CD4-positive, alpha-beta T cell treated with Interleukin-10 for 1 hour (primary cell): ENCODE results near the gene HSD3B2.
"Not testable (repeated sequence)": the region's sequence is repeated elsewhere in the genome, so short reads cannot be mapped to it uniquely, and the experiment has no call there.

ENCODE experiments used
- DNase-seq: peaks from one replicate; pipeline ENCODE4 v3.0.0-alpha.2; 2020

Gene HSD3B2

DNA sequence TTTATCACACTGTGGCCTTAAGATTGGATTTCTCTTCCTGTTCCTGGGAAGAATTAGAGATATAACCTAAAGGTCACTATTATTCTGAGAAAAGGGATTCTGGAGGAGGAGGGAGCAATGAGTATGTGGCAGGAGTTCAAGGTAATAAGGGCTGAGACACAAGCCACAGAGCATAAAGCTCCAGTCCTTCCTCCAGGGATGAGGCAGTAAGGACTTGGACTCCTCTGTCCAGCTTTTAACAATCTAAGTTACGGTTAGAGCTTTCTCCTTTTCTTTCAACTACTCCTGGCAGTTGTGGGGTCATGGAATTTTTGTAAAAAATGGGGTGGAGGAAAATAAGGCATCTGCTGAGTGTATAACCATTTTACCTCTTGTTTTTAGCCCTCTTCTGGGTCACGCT is at the start of gene HSD3B2:
TSS of gene HSD3B2 (plus strand) at position 201 of the 400 bp plus-strand sequence. CDS start 270 bp downstream, outside the sequence.
- DNase-seq, result no peak

DNA sequence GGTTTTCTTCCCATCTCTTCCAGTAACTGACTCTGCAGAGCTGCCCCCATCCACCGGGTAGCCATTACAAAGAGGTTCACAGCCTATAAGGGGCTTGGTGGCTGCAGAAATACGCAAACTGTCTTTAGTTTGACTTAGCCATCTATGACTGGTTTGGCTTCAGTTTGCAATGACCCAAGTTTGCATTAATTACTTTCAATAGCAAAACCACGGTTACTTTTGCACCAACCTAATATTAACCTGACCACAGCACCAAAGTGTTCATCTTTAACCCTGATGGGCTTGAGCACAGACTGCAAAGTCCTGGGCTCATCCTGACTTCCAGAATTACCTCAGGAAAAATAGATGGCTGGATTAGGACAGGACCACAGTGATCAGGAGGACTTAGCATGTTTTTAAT is 48.5 kb upstream of the HSD3B2 start:
- DNase-seq, result no peak

DNA sequence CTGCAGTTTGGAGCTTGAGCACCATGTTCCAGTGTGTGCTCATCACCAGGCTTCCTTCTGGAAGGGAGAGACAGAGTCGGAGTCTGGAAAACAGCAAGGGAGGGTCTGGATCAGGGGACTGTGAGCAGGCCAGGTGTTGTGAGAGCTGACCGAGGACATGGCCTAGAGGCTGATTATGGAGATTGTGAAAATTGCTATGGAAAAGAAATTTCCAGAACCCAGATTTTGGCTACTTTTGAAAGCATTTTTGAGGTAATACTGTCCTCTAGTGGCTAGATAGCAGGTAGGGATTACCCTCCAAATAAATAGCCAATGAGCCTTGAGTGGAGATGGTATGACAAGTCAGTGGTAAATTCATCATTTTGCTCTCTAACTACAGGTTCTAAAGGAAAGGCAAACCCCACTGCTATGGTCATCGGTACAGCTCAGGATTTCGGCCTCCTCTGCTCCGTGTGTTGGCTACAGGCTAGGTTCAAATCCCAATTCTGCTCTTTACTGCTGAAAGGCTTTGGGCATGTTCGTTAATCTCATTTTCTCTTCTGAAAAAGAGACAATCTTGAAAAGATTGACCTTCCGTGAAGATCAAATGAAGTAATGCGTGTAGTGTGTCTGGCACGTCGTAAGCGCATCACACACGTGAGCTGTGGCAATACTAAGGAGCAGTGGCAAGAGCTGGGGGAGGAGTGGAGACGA is 47.4 kb upstream of the HSD3B2 start:
- DNase-seq, result no peak

DNA sequence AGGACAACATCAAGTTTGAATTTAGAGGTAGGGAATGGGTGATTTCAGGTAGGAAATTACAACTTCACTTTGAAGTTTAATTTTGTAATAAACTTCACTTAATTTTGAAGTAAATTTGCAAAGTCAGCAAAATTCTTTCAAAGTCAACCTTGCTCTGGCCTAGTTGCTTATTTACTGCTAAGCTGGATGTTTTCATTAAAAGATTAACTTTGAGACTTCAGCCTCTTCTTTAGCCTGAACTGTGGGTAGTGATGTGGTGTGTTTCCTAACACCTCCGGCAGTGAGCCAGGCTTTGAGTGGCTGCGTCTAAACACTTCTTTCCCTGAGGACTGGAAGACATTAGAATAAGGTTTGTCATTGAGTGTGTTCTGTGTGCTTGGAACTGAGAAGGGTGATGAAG is 46.4 kb upstream of the HSD3B2 start, which contains the start of gene HAO2:
TSS of gene HAO2 (plus strand) at position 232 of the 400 bp plus-strand sequence. CDS start 12,301 bp downstream, outside the sequence.
- DNase-seq, result no peak

DNA sequence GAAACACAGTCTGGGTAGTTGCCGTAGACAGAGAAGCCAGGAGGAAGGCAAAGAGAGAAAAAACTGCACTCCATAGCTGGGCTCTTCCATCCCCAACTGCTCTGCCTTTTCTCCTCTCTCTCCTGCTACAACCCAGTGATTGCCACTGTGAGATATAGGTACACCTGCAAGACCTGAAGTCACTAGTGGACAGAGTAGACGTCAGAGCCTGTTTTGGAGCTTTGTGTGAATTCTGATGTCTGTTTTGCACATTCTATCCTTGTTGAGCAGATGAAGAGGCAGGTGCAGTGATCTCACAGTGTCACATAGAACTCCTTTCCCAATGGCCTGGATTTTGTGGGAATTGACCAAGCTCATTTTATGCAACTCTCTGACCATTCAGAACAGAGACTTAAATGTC is 44.2 kb upstream of the HSD3B2 start:
- DNase-seq, result no peak

DNA sequence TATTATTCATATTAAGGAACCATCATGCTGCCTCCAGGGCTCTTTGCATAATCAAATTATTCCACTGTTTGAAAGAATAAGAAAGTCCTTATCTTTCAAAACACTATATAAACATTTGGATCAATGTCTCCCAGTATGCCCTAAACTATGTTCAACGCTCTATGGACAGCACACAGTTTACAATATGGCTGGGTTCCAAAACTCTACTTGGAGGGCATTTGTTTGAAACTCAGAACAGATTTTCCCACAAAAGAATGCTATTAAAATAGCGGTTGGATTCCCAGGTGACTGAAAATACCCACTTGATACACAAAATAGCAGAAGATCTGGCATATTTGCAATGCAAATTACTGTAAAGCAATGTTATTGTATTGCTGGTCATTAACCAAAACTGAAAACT is 43.1 kb upstream of the HSD3B2 start:
- no peak for DNase-seq

DNA sequence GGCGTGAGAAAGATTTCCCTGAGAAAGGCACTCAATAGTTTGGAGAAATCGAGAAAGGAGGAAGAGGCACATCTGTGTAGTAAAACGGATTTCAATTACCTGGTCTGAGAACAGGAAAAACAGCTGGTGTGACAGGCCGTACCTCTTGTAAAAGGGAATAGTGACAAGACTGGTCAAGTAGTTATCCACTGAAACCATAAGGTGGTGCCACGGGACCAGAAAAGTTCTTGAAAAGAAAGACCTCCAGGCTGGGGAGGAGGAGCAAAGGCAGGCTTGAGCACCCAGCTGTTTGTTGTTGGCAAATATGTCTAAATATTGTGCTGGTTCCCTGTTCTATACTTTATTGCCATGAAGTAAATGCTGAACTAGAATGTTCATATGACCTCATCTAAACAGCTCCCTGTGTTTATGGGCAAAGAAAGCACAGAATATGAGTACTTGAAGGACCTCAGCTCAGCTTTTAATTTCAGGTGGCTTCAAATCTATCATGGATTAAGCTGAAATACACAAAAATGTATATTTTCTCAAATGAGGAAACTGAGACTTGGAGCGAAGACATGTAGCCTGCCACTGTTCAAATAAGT is 42.4 kb upstream of the HSD3B2 start:
- DNase-seq, result no peak

DNA sequence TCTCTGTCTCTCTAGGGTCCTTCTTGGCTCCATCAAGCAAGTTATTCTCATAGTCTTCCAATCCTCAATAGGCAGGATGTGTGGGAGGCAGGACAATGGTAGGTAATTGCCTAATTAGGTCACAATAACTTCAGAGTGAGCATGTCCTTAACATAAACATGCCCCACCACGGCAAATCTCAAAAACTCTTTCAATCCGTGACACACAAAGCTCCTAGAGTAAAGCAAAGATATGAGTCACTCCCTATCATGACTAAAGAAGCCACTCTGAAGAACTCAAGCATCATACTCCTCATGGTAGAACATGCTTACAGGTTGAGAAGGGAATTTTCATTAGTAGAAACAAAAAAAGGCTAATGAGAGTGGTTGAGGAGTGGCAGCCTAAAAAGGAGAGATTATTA is 41.5 kb upstream of the HSD3B2 start:
- DNase-seq, result no peak

DNA sequence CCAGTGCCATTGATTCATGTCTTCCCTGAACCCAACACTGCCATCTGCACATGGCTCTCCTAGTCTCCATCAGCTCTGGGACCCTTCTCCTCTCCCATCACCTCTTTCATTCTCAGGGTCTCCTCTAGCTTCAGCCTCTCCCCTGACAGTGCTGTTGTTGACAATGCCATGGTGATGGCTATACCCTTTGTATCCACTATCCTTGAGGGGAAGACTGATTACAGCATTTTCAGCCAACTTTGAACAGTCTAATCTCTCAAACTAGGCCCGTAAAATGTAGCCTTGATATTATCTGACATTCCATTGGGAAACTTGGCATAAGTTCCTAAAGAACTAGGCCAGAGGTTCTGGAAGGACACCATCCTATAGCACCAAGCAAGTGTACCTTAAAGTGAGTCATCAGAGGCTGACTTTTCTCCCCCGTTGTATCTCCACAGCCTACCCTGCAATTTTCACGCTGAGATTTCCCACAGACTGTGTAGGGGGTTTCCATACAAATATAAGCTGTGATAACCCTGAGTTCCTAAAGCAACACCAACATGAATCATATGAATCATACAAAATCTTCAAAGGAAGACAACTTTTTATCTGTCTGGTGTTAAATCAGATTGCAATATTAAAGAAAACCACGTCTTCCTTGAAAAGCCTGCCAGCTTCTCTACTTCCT is 40.6 kb upstream of the HSD3B2 start:
- DNase-seq, result no peak

DNA sequence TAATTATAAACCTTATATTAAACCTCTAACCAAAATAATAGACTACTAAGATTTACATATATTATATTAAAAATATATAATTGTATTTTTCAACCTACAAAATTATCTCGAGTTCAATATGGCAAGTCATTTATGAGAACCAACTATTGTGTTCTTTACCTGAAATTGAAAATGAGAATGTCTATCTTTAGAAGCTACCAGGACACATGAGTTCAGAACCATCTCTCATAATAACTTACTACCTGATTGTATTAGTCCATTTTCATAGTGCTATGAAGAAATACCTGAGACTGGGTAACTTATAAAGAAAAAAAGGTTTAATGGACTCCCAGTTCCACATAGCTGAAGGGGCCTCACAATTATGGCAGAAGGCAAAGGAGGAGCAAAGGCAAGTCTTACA is 39.6 kb upstream of the HSD3B2 start:
- DNase-seq, result no peak

DNA sequence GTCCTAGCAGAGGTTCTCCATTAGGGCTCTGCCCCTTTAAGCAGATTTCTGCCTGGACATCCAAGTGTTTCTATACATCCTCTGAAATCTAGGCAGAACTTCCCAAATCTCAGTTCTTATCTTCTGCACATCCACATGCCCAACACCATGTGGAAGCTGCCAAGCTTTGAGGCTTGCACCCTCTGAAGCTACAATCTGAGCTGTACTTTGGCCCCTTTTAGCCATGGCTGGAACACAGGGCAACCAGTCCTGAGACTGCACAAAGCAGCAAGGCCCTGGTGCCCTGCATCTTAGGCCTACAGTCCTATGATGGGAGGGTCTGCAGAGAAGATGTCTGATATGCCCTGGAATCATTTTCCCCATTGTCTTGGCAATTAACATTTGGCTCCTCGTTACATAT is 38.4 kb upstream of the HSD3B2 start:
- no peak for DNase-seq

DNA sequence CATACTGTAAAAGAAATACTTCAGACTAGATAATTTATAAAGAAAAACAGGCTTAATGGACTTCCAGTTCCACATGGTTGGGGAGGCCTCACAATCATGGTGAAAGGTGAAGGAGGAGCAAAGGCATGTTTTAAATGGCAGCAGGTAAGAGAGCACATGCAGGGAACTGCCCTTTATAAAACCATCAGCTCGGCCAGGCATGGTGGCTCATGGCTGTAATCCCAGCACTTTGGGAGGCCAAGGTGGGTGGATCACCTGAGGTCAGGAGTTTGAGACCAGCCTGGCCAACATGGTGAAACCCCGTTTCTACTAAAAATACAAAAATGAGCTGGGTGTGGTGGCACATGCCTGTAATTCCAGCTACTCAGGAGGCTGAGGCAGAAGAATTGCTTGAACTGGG is 37.4 kb upstream of the HSD3B2 start:
- not testable (repeated sequence) for DNase-seq

DNA sequence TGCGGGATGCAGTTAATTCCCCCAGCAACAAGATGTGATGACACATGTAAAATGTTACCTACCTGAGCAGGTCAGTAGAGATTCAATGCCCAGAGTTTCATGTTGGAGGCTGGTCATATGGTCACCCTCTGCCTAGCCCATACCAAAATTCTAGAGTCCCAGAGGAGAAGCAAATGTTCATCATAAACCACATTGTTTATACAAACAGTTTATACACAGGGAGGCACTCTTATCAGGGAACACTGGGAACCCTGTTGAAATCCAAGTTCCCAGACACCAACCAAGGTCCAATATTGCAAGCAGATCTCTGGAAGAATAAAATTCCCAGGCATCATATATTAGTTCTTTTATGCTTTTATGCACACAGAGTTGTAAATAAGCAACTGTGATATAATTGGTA is 35.8 kb upstream of the HSD3B2 start:
- no peak for DNase-seq

DNA sequence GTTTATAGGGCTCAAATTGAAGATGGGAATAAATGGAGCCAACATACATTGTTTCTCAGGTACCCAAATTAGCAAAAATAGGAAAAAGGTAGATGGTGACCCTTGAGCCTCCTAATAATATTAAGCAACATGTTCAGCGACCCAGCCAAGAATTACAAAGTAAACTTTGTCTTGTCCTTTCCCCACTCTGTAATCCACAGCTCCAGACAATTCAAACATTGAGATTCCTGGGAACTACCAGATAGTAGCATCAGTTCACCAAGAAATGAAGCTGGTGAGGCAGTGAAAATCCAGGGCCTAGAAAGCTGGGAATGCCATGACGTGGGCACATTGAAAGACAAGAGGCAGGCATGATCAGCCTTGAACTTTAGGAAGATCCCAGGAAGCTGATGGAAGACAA is 34.6 kb upstream of the HSD3B2 start:
- DNase-seq, result no peak

DNA sequence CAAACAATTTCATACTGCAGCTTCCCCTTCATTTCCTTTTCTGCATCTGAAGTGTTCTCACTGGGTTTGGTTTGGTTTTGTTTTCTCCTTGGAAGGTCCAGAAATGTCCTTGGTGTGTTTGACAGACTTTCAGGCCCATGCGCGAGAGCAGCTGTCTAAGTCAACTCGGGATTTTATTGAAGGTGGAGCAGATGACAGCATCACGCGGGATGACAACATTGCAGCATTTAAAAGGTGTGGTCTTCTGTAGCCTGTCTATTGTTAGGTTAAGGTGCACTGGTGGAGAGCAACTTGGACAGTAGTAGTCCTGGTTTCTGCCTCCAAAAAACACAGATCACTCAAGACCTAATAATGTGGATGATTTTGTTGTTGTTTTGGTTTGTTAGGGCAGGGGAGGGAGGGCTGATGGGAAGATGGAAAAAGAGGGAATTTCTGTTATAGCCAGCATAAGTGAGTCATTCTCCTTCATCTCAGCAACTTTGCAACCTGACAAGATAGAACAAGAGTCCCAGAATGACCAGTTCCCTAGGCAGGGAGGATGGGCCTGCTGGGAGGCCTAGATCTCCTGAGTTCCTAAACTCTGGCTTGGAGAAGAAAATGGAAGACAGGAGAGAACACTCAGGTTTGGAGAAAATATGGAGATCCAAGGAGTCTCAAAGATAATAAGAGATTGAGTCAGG is 33.8 kb upstream of the HSD3B2 start:
- no peak for DNase-seq

DNA sequence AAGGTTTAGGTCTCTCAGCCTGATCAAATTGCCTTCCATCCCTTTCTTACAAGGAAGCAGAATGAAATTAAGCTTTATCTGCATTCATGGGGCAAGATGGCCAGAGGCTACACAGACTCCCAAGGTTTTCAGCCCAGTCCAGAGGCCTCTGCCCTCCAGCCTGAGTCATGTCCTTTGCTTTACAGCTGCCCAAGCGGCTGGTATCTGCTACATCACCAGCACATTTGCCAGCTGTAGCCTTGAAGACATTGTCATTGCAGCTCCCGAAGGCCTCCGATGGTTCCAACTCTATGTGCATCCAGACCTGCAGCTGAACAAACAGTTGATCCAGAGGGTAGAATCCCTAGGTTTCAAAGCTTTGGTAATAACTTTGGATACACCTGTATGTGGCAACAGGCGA is 30.4 kb upstream of the HSD3B2 start:
- DNase-seq, result no peak

DNA sequence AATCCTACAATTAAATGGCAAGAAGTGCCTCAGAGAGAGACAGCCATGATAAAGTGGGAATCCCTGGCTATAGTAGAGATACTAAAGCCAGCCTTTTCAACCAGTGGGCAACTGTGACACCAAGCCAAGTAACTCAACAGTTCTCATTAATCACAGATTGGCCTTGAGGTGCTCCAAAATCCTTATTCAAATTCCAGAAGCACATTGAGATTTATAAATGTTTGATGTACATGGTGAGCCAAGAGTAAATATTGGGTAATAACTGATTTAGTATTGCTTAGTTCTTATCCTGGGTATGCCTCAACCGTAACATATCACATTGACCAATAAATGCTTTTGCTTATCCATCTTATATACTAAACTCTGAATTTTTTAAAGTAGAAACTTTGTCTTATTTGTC is 29.3 kb upstream of the HSD3B2 start:
- DNase-seq, result no peak

DNA sequence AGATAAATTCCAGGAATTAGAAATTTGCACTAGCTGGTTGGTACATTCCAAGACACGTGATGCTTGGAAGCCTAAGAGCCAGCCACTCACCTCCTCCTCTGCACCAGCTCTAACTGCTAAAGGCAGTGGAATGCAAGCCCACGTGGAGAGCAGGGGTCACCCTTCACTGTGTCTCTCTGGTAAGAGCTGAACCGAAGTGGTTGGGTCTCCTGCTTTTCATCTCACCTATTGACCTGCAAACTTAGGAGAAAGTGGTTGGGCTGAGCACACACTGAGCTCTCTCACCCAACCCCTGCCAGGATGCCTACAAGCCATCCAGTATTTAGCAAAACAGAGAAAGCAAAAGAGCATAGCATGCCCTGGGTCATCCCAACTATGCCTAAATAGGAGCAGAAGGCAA is 27.1 kb upstream of the HSD3B2 start:
- DNase-seq, result no peak

DNA sequence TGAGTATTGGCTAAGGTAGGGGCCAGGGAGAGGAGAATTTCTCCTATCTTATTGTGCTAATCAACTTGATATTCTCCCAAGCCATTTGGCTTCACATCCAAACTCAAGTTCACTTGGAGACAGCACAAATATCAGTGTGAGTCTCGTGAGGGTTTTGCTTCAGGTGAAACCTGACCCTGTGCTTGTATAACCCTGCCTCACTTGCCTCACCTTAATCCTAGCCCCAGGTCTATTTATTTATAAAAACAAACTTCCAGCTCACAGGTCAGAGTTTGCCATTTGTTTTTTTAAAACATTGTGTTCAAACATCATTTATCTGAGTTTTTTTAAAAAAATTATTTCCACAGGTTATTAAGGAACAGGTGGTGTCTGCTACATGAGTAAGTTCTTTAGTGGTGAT is 26.5 kb upstream of the HSD3B2 start:
- no peak for DNase-seq

DNA sequence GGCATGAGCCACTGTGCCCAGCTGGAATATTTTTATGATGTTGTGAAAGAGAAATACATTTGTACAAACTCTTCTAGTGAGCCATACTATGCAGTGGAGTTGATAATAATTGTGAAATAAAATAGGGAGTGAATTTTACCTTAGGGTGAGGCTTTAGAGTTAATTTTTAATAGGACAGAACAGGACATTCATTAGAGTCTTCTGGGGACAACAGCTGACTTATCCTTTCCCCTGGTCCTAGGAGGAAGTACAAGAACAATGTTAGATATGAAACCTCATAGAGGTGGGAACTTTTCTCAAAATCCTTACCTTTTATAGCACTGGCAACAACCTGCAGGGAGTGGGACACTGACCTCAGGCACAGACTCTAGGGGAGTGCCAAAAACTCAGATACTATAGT is 24.4 kb upstream of the HSD3B2 start:
- no peak for DNase-seq

DNA sequence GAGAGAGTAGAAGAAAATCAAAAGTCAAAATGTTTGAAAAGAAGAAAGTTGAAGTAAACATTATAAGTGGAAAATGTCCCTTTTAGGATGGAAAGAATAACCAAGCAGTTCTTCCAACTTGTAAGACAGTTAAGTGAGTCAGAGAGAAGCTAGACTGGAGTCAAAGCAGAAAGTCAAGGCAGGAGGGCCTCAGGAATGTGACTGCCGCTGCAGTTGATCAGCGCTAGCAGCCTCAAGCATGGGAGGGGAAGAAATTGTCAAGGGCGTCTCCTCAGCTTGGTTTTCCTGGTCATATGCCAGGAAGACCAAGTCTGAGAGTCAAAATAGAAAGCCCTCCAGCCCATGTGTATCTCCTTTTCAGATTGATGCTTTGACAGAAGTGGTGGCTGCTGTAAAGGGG is 23.2 kb upstream of the HSD3B2 start:
- DNase-seq, result no peak

DNA sequence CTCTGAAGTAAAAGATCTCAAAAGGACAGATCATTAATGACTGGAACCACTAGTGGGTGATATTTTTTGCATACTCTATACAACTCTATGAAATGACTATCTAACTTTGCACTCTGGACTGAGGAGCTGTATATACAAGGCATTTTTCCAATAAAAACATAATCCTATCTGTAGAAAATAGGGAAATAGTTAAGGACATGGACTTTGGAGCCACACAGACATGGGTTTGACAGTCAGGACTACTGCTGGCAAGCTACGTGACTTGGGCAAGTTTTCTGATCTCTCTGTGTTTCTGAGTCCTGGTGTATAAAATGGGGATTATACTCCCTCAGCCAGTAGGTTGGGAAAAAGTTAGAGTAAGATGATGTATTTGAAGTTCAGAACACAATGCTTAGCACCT is 20.9 kb upstream of the HSD3B2 start:
- DNase-seq, result no peak

DNA sequence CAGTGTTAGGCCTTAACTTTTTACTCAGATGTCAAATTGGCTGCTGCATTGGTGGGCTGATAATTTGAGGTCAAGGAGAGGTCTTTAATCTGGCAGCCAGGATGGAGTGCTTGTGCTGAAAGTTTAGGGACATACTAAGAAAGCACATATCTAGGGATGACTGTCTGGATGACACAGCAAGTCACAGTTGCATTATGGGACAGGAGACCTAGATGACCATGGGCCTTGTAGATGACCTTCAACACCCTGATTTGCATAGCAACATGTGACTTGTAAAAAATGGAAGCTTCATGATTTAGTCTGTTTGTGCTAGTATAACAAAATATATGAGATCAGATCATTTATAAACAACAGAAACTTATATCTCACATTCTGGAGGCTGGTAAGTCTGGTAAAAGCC is 18.0 kb upstream of the HSD3B2 start:
- no peak for DNase-seq

DNA sequence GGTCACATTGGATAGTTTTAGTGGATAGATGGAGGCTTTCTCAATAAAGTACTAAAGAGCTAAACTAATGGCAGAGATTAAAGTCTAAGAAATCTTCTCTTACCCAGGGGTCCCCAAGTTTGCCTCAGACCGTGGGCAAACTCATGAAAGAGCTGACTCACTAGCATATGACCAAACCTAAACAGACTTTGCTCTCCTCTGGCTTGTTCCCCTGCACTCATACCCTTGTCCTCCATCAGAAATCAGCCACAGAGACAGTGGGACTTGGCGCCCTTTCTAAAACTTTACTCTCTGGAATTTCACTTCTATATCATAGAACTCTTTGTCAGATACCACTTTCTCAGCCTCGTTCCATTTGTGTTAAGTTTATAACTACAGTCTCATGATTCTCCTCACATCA is 17.0 kb upstream of the HSD3B2 start:
- no peak for DNase-seq
